A673 (cell line): ENCODE data around the gene SARS2. TPM values are rescaled to one million over a fixed set of nuclear protein-coding genes. Genes with fewer than 3 reads are reported as not detected.

Experiments used
- BruUV-seq: library from RNA; stranded (reverse); fragments of 400-500 nt; replicated peaks from 2 replicates; lab custom pipeline; 2021; lab: Mats Ljungman, UMichigan
- CTCF ChIA-PET: fragments of 300-600 bp; sonication (Branson Sonifier 250); formaldehyde crosslinking; loops from one replicate; lab custom pipeline; 2022; ENCODE audit warnings: antibody characterized with exemption; lab: Charles Lee
- POLR2A ChIA-PET: fragments of 300-600 bp; sonication (Branson Sonifier 250); formaldehyde crosslinking; loops from one replicate; lab custom pipeline; 2022; ENCODE audit warnings: antibody characterized with exemption; ENCODE audit not compliant: low non-redundant PET; lab: Charles Lee
- DNase-seq: peaks from one replicate; pipeline ENCODE4 v3.0.0-alpha.2; 2015; ENCODE audit warnings: low spot score
- H3K27ac ChIP-seq: fragments of 200-600 bp; sonication (generic); 2 replicates; pipeline ENCODE4 v1.5.1; 2016; ENCODE audit warnings: mixed run types, low read depth, mild to moderate bottlenecking, mixed read lengths, antibody characterized with exemption, low read length; ENCODE audit not compliant: poor library complexity, severe bottlenecking
- H3K27me3 ChIP-seq: fragments of 200-600 bp; sonication (generic); replicated peaks from 2 replicates; pipeline ENCODE4 v1.6.1; 2017; ENCODE audit warnings: mixed run types, low read depth, mild to moderate bottlenecking, mixed read lengths, antibody characterized with exemption, low read length; ENCODE audit not compliant: insufficient read depth, poor library complexity
- H3K36me3 ChIP-seq: fragments of 200-600 bp; sonication (generic); 2 replicates; pipeline ENCODE4 v1.6.1; 2016; ENCODE audit warnings: mixed run types, mild to moderate bottlenecking, mixed read lengths, antibody characterized with exemption, low read length; ENCODE audit not compliant: insufficient read depth, poor library complexity, severe bottlenecking
- H3K4me1 ChIP-seq: fragments of 200-600 bp; sonication (generic); 2 replicates; pipeline ENCODE4 v1.6.1; 2017; ENCODE audit warnings: mixed run types, mild to moderate bottlenecking, mixed read lengths, antibody characterized with exemption, low read length; ENCODE audit not compliant: insufficient read depth, poor library complexity, severe bottlenecking
- H3K4me3 ChIP-seq: fragments of 200-600 bp; sonication (generic); 2 replicates; pipeline ENCODE4 v1.5.1; 2016; ENCODE audit warnings: low read depth, mixed run types, mild to moderate bottlenecking, mixed read lengths, low read length; ENCODE audit not compliant: poor library complexity, severe bottlenecking
- H3K9me3 ChIP-seq: fragments of 200-600 bp; sonication (generic); 2 replicates; pipeline ENCODE4 v1.6.1; 2016; ENCODE audit warnings: mixed run types, low read depth, mild to moderate bottlenecking, mixed read lengths, antibody characterized with exemption, low read length; ENCODE audit not compliant: poor library complexity, severe bottlenecking
- EZH2 ChIP-seq: fragments of 200-600 bp; sonication (generic); IDR thresholded peaks from 2 replicates; pipeline ENCODE4 v1.6.1; 2017; ENCODE audit warnings: borderline replicate concordance, low read depth, mild to moderate bottlenecking, mixed read lengths, antibody characterized with exemption, low read length; ENCODE audit not compliant: poor library complexity, severe bottlenecking
- intact Hi-C: fragments of 100-400 bp; cut with micrococcal nuclease; formaldehyde crosslinking; loops from one replicate; pipeline ENCODE4 v1.10.0; 2022; ENCODE audit not compliant: unreplicated experiment
- total RNA-seq: library from RNA; stranded (reverse); gene quantifications from 2 replicates; pipeline ENCODE4 v1.2.3, GENCODE V29; 2021
- TF ChIP-seq, protein P1 (sequence below): fragments of 300-800, 200-600 bp; sonication (generic); conservative IDR thresholded peaks from 2 replicates; pipeline ENCODE4 v1.5.1; 2017; ENCODE audit warnings: low read depth, mild to moderate bottlenecking, antibody characterized with exemption, low read length, moderate library complexity, mixed read lengths

SARS2 gene
- total RNA-seq, 1 experiment from 2014 or later = 58.6 TPM

DNA sequence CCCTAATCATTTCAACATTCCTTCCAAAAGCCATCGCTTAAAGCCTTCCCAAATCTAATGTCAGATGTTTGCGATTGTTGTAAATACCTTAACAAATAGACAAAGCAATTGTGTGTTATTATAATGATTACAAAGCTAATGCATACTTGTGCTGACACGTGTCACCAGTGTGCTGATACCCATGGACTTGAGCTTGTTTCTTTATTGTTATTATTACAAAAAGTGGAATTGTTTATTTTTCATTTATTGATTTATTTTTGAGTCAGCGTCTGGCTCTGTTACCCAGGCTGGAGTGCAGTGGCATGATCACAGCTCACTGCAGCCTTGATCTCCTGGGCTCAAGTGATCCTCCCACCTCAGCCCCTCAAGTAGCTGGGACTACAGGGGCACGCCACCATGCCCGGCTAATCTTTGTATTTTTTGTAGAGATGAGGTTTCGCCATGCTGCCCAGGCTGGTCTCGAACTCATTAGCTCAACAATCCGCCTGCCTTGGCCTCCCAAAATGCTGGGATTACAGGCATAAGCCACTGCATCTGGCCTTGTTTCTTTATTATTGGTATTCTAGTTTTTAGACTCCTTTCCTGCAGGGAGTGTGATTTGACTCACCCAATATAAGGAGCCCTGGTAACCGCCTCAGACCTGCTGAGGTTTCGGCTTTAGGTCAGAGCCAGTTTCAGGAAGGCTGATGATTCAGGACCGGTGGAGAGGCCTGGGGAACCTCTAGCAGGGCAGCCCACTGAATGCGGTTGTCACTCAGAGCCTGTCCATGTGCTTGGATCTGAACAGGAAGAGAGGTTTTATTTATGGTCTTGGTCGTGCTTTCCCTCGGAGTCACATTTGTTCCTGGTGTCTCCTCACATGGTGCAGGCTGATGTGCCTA is 47.1 kb upstream of the SARS2 start:
- Histone ChIP-seq H3K27me3 (no peaks in the 10 kb centered on the region), H3K9me3 (no peaks in the 10 kb centered on the region), H3K27ac (no peak overlapping the region), H3K4me3 (no peak overlapping the region), H3K36me3 (no peaks in the 10 kb centered on the region), H3K4me1 (peaks cover 14% of the 10 kb centered on the region)
- TF ChIP-seq EZH2 = no peak
- TF ChIP-seq, protein P1, sequence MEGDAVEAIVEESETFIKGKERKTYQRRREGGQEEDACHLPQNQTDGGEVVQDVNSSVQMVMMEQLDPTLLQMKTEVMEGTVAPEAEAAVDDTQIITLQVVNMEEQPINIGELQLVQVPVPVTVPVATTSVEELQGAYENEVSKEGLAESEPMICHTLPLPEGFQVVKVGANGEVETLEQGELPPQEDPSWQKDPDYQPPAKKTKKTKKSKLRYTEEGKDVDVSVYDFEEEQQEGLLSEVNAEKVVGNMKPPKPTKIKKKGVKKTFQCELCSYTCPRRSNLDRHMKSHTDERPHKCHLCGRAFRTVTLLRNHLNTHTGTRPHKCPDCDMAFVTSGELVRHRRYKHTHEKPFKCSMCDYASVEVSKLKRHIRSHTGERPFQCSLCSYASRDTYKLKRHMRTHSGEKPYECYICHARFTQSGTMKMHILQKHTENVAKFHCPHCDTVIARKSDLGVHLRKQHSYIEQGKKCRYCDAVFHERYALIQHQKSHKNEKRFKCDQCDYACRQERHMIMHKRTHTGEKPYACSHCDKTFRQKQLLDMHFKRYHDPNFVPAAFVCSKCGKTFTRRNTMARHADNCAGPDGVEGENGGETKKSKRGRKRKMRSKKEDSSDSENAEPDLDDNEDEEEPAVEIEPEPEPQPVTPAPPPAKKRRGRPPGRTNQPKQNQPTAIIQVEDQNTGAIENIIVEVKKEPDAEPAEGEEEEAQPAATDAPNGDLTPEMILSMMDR = no peak
- CTCF ChIA-PET = interaction anchor here (1.0 kb wide), 1 partner anchor 15 kb away, joined by 3 read pairs; no protein-coding TSS in a partner anchor
- DNase-seq = no peak
- POLR2A ChIA-PET = no interaction called here
- no TSS peak for BruUV-seq
- intact Hi-C loops = loop anchor here (10.0 kb wide), 1 partner anchor 137 kb away; no protein-coding TSS in a partner anchor

DNA sequence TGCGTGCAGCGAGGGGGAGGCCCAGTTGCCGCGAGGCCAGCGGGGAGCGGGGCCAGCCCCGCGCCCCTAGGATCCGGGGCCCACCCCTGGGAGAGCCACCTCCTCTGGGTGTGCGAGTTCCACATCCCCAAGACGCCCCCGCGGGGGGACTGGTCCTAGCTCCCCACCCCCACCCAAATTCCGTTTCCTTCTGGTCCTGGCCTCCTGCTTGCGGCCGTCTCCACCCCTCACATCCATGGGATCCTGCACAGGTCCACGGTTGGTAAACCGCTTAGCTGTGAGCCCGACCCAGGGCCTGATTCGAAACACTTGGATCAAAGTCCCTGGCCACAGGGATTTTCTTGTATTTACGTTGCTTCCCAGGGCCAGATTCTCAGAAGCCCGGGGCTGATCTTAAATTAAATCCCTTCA is 45.3 kb upstream of the SARS2 start:
- Histone ChIP-seq H3K4me3 (peak overlapping the region; percentile 75), H3K27me3 (no peaks in the 10 kb centered on the region), H3K9me3 (no peaks in the 10 kb centered on the region), H3K36me3 (no peaks in the 10 kb centered on the region), H3K27ac (peak overlapping the region; percentile 91), H3K4me1 (peaks cover 14% of the 10 kb centered on the region)
- CTCF ChIA-PET = interaction anchor here (0.6 to 1.1 kb wide), 6 partner anchors 13 to 844 kb away, joined by 3 to 8 read pairs (median 3); no protein-coding TSS in a partner anchor
- intact Hi-C loops = loop anchor here (10.0 kb wide), 1 partner anchor 139 kb away; no protein-coding TSS in a partner anchor
- BruUV-seq = no TSS peak
- TF ChIP-seq, protein P1 = no peak
- TF ChIP-seq EZH2 = no peak
- DNase-seq = peak; percentile 58
- POLR2A ChIA-PET = interaction anchor here (0.6 kb wide), 1 partner anchor 282 kb away, joined by 4 read pairs; no protein-coding TSS in a partner anchor

DNA sequence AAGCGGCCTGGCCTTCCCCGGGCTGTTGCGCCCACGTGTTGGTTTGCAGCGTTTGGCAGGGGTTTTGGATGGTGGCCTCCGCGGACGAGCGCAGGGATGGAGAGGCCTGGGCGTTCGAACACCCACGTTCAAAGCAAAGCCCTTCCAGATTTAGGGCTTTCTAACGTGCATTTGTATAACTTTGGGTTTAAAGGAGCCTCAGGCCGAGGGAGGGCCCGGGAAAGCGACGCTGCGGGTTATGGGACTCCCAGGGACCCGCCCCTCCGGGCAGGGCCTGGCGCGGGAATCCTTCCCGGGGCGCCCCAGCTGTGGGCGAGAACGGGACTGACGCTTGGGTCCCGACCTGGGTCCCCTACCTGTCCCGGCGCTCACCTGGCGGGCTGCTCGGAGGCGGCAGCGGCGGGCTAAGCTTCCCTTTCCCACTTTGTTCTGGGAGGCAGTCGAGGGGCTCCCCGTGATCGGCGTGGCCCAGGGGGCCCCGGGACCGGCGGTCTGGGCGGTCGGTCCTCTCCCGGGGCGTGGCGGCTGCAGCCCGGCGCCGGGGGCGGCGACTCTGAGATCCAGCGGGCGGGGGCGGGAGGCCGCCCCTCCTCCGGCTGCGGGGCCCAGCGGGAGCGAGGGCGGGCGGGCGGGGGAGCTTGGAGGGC is 44.8 kb upstream of the SARS2 start, which contains the start of gene FBXO17:
TSS of gene FBXO17 (minus strand) at position 529 of the 647 bp plus-strand sequence. CDS start 25,423 bp downstream, outside the sequence.
- TF ChIP-seq EZH2 = no peak
- TF ChIP-seq, protein P1 = no peak
- BruUV-seq = TSS peak; percentile 72
- peak within 1 kb of the TSS; percentile 75 for H3K4me3 ChIP-seq
- H3K27ac ChIP-seq = peak within 1 kb of the TSS; percentile 91
- ChIA-PET POLR2A (no interaction called here), CTCF (interaction anchor here (0.6 to 1.1 kb wide), 6 partner anchors 13 to 432 kb away, joined by 3 to 8 read pairs (median 4); no protein-coding TSS in a partner anchor)
- H3K36me3 ChIP-seq = no peaks in the 10 kb centered on the region
- no peaks in the 10 kb centered on the region for H3K9me3 ChIP-seq
- H3K27me3 ChIP-seq = no peaks in the 10 kb centered on the region
- DNase-seq = peak; percentile 83
- peaks cover 14% of the 10 kb centered on the region for H3K4me1 ChIP-seq
- intact Hi-C loops = loop anchor here (10.0 kb wide), 1 partner anchor 139 kb away; no protein-coding TSS in a partner anchor
